HG03520 (cell line): ENCODE measurements around the gene MIS18BP1.
"Not testable (repeated sequence)": the region's sequence is repeated elsewhere in the genome, so short reads cannot be mapped to it uniquely, and the experiment has no call there.

Source experiments
- ATAC-seq: cut with Tn5 transposase; IDR thresholded peaks from one replicate; pipeline ENCODE4 v1.9.1; 2021; ENCODE audit warnings: mild to moderate bottlenecking, moderate library complexity; ENCODE audit not compliant: unreplicated experiment

Gene MIS18BP1

GRCh38 chr14:45246691-45247090 lies 6.3 kb downstream of the MIS18BP1 start:
- ATAC-seq, result no peak

DNA sequence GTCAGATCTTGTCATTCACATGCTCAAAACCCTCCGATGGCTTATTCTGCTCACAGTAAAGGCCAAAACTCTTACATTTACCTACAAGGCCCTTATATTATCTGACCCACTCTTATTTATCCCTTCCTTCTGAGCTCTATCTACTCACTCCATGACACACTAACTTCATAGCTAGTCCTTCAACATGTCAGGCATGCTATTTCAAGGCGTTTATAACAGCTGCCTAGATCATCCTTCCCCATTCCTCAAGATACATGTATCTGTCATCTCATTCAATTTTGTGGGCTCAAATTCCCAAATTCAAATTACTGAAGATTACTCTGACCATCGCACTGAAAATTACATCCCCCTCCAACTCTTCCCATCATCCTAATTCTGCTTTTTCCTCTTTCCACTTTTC lies 6.9 kb downstream of the MIS18BP1 start:
- ATAC-seq, result no peak

- no peak for ATAC-seq
Measured at GRCh38 chr14:45242706-45243105, 10.3 kb downstream of the MIS18BP1 start.

- no peak for ATAC-seq
Measured at GRCh38 chr14:45238988-45239387, 14.0 kb downstream of the MIS18BP1 start.

GRCh38 chr14:45227566-45227965 lies 25.4 kb downstream of the MIS18BP1 start:
- no peak for ATAC-seq

DNA sequence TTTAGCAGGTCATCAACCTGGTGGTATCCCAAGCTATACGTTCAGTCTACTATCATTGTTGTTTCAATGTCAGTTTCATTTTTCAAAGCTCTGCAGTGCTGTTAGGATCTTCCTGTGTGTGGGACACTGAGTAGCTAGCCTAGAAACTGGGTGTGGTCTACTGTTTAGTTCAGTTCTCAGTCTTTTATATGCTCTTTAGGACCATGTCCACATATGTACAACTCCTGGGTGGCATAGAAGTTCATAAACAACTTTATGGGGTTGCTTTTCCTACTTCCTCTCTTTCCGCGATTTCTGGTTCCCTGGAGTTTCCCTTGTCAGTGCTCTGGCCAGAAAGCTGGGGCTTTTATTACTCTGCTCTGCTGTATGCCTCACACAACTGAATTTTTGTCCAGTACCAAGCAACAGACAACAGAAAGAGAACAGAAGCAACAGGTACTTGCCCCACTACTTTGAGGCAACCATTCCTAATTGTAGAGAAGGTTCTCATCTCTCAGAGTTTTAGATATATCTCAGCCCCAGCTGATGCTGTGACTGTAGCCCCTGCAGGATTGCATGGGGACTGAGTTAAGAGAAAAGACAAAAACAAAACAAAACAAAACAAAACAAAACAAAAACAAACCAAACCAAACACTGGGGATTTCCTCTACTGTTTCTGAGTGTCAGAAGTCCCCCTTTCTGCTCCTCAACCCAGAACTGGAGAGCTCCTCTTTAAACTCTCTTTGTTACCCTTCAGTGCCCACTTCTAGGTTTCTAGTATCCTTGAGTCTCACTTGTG lies 30.3 kb downstream of the MIS18BP1 start:
- ATAC-seq, result no peak

DNA sequence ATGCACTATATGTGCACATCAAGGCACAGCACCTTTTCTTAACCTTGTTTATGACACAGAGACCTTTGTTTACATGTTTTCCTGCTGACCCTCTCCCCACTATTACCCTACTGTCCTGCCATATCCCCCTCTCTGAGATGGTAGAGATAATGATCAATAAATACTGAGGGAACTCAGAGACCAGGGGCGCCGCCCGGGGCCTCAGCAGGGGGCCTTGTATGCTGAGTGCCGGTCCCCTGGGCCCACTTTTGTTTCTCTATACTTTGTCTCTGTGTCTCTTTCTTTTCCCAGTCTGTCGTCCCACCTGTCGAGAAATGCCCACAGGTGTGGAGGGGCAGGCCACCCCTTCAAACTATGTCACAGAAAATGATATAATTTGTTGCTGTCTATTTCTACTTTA lies 38.7 kb downstream of the MIS18BP1 start:
- ATAC-seq, result not testable (repeated sequence)

DNA sequence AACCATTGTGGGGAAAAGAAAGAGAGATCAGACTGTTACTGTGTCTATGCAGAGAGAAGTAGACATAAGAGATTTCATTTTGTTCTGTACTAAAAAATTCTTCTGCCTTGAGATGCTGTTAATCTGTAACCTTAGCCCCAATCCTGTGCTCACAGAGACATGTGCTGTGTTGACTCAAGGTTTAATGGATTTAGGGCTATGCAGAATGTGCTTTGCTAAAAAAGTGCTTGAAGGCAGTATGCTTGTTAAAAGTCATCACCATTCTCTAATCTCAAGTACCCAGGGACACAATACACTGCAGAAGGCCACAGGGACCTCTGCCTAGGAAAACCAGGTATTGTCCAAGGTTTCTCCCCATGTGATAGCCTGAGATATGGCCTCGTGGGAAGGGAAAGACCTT lies 39.3 kb downstream of the MIS18BP1 start:
- ATAC-seq, result not testable (repeated sequence)

DNA sequence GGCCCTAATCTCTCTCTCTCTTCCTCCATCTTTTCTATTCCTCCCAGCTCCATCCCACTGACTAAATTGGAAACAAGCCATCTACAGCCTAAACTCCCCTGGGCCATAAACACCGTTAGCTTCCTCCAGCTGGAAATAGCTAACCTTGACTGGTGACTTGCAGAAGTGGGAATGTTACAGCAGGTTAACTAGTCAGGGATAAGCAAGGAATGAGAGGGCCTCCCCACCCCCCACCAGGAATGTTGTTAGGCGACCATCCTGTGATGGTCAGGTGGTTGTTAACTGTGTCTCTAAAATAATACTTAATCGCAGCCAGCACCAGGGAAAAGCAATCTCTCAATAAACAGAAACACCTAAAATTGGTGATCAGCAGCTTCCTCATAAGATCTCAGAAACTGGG lies 40.8 kb downstream of the MIS18BP1 start:
- ATAC-seq, result no peak

DNA sequence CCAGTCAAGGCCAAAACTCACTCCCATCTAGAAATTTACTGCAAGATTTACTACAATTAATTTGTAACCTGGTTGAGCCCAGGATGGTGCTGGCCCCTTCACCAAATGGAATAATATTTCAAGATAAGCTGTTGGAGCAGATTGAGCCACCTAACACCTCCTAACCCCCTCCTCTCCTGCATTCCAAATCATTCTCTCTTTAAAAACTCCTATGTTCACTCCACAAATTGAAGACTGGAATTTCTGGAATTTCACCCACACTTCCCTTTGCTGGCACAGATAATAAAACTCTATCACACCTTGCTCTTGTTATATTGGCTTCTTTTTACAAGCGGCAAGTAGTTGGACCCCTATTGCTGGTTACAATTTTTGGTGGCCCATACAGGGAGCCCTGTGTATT lies 41.7 kb downstream of the MIS18BP1 start:
- no peak for ATAC-seq

DNA sequence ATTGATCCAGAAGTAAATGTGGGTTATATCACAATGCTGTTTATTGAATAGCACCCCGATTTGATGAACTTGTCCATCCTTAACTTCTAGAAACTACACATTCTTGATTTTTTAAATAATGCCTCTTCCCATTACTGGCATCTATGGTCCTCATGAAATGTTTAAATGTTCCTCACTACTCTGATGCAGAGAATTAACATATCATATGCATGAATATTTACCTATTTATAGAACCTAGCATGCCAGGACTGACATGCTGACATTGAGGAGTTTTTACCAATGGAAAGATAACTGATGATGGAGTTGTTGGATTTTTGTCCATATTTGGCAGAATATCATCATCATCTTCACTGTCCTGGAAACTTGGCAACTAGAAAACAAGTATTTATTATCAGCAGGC lies 42.8 kb downstream of the MIS18BP1 start:
- ATAC-seq, result no peak

GRCh38 chr14:45204241-45204640 lies 48.8 kb downstream of the MIS18BP1 start:
- no peak for ATAC-seq

- peak; percentile 64 for ATAC-seq
Measured at GRCh38 chr14:45201905-45202304, 51.1 kb downstream of the MIS18BP1 start.

- ATAC-seq, result no peak
Measured at GRCh38 chr14:45199230-45199629, 53.8 kb downstream of the MIS18BP1 start.

GRCh38 chr14:45198551-45198950 lies 54.5 kb downstream of the MIS18BP1 start:
- no peak for ATAC-seq

DNA sequence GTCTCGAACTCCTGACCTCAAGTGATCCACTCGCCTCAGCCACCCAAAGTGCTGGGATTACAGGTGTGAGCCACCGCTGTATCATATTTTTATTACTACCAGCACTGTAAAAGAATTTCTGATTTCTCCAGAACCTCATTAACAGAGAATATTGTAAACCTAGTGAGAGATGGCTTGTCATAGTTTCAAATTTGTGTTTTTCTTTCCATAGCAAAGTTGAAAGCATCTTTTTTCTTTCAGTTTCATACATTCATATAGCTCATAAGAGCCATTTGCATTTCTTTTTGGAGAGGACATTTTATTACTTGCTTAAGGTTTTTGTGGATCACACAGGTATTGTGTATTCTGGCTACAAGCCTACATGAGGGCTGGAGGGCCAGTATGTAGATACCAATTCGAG lies 58.0 kb downstream of the MIS18BP1 start:
- ATAC-seq, result no peak

DNA sequence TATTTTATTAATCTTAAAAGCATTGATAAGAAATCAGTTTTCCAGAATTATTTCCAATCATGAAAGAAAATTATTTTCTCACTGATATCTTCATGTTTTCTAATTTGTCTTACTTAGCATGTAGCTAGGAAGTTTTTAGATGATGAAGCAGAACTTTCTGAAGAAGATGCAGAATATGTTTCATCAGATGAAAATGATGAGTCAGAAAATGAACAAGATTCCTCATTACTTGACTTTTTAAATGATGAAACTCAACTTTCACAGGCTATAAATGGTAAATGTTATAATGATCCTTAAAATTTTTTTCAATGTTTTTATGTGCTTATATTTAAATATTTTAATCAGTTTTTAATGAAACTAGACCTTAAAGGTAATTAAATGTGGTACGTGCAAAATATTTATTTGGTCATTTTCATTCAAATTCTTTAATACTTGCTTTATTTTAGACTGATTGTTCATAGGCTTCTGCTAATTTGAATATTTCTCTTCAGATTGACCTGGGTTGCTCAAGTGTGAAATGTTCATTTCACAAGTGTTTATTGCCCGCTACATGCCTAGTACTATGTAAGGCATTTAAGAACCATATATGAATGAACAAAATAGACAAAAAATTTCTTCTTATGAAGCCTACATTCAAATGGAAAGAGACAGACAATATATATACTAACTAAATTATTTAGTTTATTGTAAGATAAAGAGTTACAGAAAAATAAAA lies 67.7 kb downstream of the MIS18BP1 start:
- ATAC-seq, result no peak

DNA sequence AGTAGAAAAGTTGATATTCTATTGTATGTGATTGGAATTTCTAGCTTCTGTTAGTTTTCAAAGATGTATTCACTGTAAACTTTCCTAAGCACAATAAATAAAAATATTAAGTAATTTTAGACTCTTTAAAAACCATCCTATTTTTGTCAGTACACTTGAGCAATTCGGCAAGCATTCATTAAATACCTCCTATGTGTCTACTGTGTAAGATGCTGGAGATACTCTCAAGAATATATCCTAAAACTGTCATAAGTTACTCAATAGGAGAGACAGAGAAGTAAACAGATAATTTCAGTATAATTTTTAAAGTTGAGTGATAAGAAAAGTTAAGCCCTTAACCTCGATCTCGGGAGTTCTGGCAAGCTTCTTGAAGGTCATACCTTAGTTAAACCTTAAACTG lies 71.2 kb downstream of the MIS18BP1 start:
- no peak for ATAC-seq

DNA sequence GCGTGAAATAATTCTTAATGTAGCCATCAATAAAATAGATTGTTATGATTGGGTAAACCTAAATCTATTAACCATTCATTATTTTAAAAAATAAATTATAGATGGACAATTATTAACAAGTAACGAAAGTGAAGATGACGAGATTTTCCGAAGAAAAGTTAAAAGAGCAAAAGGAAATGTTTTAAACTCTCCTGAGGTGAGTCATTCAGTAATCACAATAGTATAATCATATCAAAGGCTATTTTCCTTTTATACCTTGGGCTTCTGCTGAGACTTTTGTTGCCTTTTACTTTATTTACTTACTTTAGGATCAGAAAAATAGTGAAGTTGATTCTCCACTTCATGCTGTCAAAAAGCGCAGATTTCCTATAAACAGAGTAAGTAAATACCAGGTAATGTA lies 71.7 kb downstream of the MIS18BP1 start:
- no peak for ATAC-seq

DNA sequence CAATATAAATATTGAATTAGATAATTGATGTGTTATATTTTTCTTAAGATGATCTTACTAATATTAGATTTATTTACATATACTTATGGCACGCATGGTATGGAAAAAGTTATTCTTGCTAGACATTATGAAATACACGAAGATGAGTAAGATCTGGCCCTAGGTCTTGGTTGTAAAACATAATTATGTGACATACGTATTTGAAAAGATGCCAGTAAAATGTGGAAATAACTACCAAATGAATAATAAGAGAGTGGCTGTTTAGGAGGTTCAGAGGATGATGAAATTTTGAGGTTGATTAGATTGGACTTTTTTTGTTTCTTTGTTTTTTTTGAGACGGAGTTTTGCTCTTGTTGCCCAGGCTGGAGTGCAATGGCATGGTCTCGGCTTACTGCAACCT lies 75.9 kb downstream of the MIS18BP1 start:
- ATAC-seq, result no peak

DNA sequence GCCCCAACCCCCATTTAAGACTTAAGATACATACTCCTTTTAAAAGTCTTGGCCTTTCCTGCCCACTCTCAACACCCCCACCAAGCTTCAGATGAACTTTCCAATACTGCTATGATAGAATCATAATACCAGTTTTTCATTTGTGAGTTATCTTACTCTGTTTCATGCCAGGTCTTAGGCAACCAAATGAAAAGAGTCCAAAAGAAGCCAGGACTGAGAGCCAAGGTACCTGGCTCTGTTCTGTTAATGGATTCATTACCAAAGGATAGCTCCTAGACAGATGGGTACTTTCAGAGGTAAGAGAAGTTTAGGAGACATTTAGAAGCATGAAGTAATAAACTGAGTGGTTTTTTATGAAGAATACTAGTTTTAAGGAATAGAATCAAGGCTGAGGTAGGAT lies 83.1 kb downstream of the MIS18BP1 start:
- no peak for ATAC-seq

- ATAC-seq, result no peak
Measured at GRCh38 chr14:45156067-45156466, 96.9 kb downstream of the MIS18BP1 start.
